ENCODE data around the gene ELAVL2.

Gene ELAVL2

GRCh38 chr9:23769307-23769935 is 56.6 kb downstream of the ELAVL2 start:
- no peak for DNase-seq (ENCODE audit: low spot score)

GRCh38 chr9:23768861-23769260 is 57.2 kb downstream of the ELAVL2 start:
- no peak for DNase-seq (ENCODE audit: low spot score)

- DNase-seq (ENCODE audit: low spot score) = no peak
Observed at GRCh38 chr9:23766613-23767012, 59.4 kb downstream of the ELAVL2 start.

GRCh38 chr9:23765561-23765960 is 60.5 kb downstream of the ELAVL2 start:
- no peak for DNase-seq (ENCODE audit: low spot score)

GRCh38 chr9:23764219-23764618 is 61.8 kb downstream of the ELAVL2 start:
- DNase-seq (ENCODE audit: low spot score) = no peak

GRCh38 chr9:23754551-23754950 is 71.5 kb downstream of the ELAVL2 start:
- DNase-seq (ENCODE audit: low spot score) = no peak

GRCh38 chr9:23752859-23753258 is 73.2 kb downstream of the ELAVL2 start:
- no peak for DNase-seq (ENCODE audit: low spot score)

- DNase-seq (ENCODE audit: low spot score) = no peak
Observed at GRCh38 chr9:23751633-23752032, 74.4 kb downstream of the ELAVL2 start.

GRCh38 chr9:23750808-23751207 is 75.2 kb downstream of the ELAVL2 start:
- no peak for DNase-seq (ENCODE audit: low spot score)

GRCh38 chr9:23747088-23748075 is 78.7 kb downstream of the ELAVL2 start:
- DNase-seq (ENCODE audit: low spot score) = no peak

- DNase-seq (ENCODE audit: low spot score) = no peak
Observed at GRCh38 chr9:23746317-23746716, 79.7 kb downstream of the ELAVL2 start.

GRCh38 chr9:23743036-23743435 is 83.0 kb downstream of the ELAVL2 start:
- DNase-seq (ENCODE audit: low spot score) = no peak

GRCh38 chr9:23741351-23741750 is 84.7 kb downstream of the ELAVL2 start:
- no peak for DNase-seq (ENCODE audit: low spot score)

GRCh38 chr9:23740531-23740930 is 85.5 kb downstream of the ELAVL2 start:
- no peak for DNase-seq (ENCODE audit: low spot score)

- DNase-seq (ENCODE audit: low spot score) = no peak
Observed at GRCh38 chr9:23739753-23740152, 86.3 kb downstream of the ELAVL2 start.

GRCh38 chr9:23736293-23736692 is 89.7 kb downstream of the ELAVL2 start:
- no peak for DNase-seq (ENCODE audit: low spot score)

- no peak for DNase-seq (ENCODE audit: low spot score)
Observed at GRCh38 chr9:23733495-23734078, 92.5 kb downstream of the ELAVL2 start.

- no peak for DNase-seq (ENCODE audit: low spot score)
Observed at GRCh38 chr9:23731353-23731752, 94.7 kb downstream of the ELAVL2 start.

GRCh38 chr9:23730364-23730763 is 95.7 kb downstream of the ELAVL2 start:
- DNase-seq (ENCODE audit: low spot score) = no peak

GRCh38 chr9:23728736-23729135 is 97.3 kb downstream of the ELAVL2 start:
- DNase-seq (ENCODE audit: low spot score) = no peak

- no peak for DNase-seq (ENCODE audit: low spot score)
Observed at GRCh38 chr9:23725279-23725946, 100.6 kb downstream of the ELAVL2 start.

- DNase-seq (ENCODE audit: low spot score) = no peak
Observed at GRCh38 chr9:23723672-23724071, 102.4 kb downstream of the ELAVL2 start.
